ENCODE results near the gene ANKRD18A.

The ANKRD18A gene

DNA sequence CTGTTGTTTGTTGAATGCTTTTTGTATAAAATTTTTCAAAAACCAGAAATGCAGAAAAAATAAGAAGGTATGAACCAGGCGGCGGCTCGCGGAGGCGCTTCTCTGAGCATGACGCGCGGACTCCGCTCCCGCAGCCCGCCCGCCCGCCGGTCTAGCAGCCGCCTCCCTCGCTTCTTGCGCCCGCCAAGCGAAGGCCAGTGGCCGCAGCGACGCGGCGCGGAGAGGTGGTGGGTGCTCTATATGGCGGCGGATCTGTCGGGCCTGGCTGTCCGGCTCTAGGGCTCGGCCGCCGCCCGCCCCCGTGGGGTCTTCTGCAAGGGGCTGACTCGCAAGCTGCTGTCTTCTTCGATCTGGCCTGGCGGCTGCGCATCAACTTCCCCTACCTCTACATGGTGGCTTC, 93.8 kb downstream of the ANKRD18A start:
- DNase-seq: no peak

GRCh38 chr9:38523121-38523520, 97.3 kb downstream of the ANKRD18A start:
- no peak for DNase-seq

- DNase-seq: no peak
Measured at GRCh38 chr9:38521762-38522161, 98.6 kb downstream of the ANKRD18A start.
